Astrocyte of the cerebellum (primary cell): ENCODE measurements around the gene PGBD5.

Experiments used
- DNase-seq: peaks from one replicate; pipeline ENCODE4 v3.0.0-alpha.2; 2011; ENCODE audit warnings: low read depth
- H3K4me3 ChIP-seq: 2 replicates; pipeline ENCODE4 v1.5.1; 2011; ENCODE audit warnings: mild to moderate bottlenecking, low read depth, low read length, moderate library complexity
- CTCF ChIP-seq: IDR thresholded peaks from 2 replicates; pipeline ENCODE4 v1.5.1; 2012; ENCODE audit warnings: low read length, low read depth, moderate library complexity, mild to moderate bottlenecking; ENCODE audit errors: missing control alignments
- in situ Hi-C: cut with HindIII; loops from 2 replicates; pipeline ENCODE4 v1.10.0; 2017; ENCODE audit warnings: low sequenced_read_pairs

The PGBD5 gene

GRCh38 chr1:230337266-230337665, 88.9 kb downstream of the PGBD5 start:
- in situ Hi-C loops: no loop called here
- no peak for DNase-seq
- TF ChIP-seq CTCF: no peak

GRCh38 chr1:230335861-230336522, 90.1 kb downstream of the PGBD5 start:
- no peak for DNase-seq

More at GRCh38 chr1:230337266-230337665, 88.9 kb downstream of the PGBD5 start:
- H3K4me3 ChIP-seq: no peak overlapping the region

GRCh38 chr1:230334447-230334837, 91.7 kb downstream of the PGBD5 start:
- no peak overlapping the region for H3K4me3 ChIP-seq
- TF ChIP-seq CTCF: no peak
- in situ Hi-C loops: no loop called here
- no peak for DNase-seq

More at GRCh38 chr1:230335861-230336522, 90.1 kb downstream of the PGBD5 start:
- TF ChIP-seq CTCF: no peak
- no peak overlapping the region for H3K4me3 ChIP-seq
- in situ Hi-C loops: no loop called here

GRCh38 chr1:230333590-230334446, 92.3 kb downstream of the PGBD5 start:
- in situ Hi-C loops: no loop called here
- H3K4me3 ChIP-seq: no peak overlapping the region
- no peak for DNase-seq
- TF ChIP-seq CTCF: no peak

- in situ Hi-C loops: no loop called here
- peak overlapping the region; percentile 30 for H3K4me3 ChIP-seq
- no peak for DNase-seq
- no peak for TF ChIP-seq CTCF
Observed at GRCh38 chr1:230332575-230333066, 93.5 kb downstream of the PGBD5 start.

- in situ Hi-C loops: no loop called here
- H3K4me3 ChIP-seq: no peak overlapping the region
- no peak for TF ChIP-seq CTCF
- DNase-seq: no peak
Observed at GRCh38 chr1:230332061-230332460, 94.1 kb downstream of the PGBD5 start.
